GM12801 (cell line): ENCODE results near the gene KIF3B.

Source experiments
- TF ChIP-seq, protein P1 (sequence below): IDR thresholded peaks from one replicate; pipeline ENCODE4 v1.5.1; 2011; ENCODE audit warnings: control low read depth; ENCODE audit not compliant: insufficient read length; ENCODE audit errors: extremely low read depth

The KIF3B gene

GRCh38 chr20:32277361-32278198, at the start of gene KIF3B:
TSS of gene KIF3B (plus strand) at chr20:32277651. CDS start at chr20:32309778, 32,127 bp downstream.
- TF ChIP-seq, protein P1, sequence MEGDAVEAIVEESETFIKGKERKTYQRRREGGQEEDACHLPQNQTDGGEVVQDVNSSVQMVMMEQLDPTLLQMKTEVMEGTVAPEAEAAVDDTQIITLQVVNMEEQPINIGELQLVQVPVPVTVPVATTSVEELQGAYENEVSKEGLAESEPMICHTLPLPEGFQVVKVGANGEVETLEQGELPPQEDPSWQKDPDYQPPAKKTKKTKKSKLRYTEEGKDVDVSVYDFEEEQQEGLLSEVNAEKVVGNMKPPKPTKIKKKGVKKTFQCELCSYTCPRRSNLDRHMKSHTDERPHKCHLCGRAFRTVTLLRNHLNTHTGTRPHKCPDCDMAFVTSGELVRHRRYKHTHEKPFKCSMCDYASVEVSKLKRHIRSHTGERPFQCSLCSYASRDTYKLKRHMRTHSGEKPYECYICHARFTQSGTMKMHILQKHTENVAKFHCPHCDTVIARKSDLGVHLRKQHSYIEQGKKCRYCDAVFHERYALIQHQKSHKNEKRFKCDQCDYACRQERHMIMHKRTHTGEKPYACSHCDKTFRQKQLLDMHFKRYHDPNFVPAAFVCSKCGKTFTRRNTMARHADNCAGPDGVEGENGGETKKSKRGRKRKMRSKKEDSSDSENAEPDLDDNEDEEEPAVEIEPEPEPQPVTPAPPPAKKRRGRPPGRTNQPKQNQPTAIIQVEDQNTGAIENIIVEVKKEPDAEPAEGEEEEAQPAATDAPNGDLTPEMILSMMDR, result no peak

DNA sequence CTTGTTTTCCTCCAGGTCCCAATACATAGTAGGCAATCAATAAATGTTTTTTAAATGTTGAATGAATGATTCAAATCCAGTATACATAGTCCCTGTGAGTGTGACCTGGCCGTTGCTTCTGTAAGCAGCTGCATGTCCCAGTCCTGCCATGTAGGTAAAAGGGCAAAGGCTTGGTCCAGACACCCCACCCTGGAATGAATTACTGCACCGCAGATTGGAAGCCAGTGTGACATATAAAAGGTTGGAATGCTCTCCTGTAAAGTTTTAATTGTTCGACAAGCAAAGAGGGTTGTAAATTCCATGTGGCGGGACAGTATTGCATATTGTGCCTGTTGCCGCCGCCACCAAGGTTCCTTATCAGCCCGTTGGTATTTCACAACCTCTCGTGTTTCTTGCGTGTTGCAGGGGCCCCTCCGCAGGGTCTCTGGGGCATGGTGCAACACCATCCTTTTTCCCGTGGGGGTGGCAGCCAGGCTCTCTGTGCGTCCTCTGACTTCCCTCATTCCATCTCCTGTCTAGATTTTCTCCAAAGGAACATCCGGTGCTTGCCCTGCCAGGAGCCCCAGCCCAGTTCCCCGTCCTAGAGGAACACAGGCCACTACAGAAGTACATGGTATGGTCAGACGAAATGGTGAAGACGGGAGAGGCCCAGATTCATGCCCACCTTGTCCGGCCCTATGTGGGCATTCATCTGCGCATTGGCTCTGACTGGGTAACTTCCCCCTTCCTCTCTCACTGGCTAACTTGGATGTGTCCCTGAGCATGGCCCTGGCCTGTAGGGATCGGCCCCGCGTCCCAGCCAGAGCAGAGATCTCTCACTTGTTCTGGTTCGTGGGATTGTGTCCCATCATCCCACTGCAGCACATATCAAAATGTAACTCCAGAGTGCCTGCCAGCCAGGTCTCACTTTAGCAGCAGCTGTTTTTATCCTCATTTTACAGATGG, 49.4 kb upstream of the KIF3B start:
- TF ChIP-seq, protein P1, result no peak

- TF ChIP-seq, protein P1, result no peak
Observed at GRCh38 chr20:32229251-32229747, 48.2 kb upstream of the KIF3B start.

GRCh38 chr20:32230707-32231106, 46.7 kb upstream of the KIF3B start:
- TF ChIP-seq, protein P1, result no peak

- TF ChIP-seq, protein P1, result no peak
Observed at GRCh38 chr20:32231245-32231644, 46.2 kb upstream of the KIF3B start.

- TF ChIP-seq, protein P1, result no peak
Observed at GRCh38 chr20:32231847-32232246, 45.6 kb upstream of the KIF3B start.

- TF ChIP-seq, protein P1, result no peak
Observed at GRCh38 chr20:32232326-32232886, 45.0 kb upstream of the KIF3B start.
